ENCODE measurements around the gene TGM2.

DNA sequence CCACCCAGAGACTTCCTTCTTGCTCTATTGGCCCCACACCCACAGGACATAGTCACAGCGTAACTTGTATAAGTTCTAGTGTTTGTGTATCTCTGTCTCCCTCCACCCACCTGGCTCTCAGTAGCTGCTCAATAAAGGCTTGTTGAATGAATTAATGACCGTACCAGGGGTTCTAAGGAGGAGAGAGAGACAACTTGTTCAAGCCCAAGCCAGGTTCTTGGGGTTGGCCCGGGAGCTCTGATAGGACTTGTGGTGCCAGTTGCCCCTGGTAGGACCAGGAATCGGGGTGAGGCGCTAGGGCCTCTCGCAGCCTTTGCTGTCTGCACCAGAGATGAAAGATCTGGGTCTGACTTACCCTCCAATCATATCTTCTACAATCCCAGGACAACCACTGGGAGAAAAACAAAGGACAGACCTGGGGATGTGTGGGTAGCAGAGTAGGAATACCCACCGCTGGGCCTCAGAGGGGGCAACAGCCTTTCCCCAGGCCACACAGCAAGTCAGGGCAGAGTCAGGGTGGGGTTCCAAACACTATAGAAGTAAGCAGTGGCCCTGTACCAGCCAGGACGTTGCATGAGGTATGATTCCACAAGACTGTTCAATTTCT is 5.3 kb upstream of the TGM2 start:
- TF ChIP-seq EZH2 (optimal IDR thresholded peaks at IDR 0.05; ENCODE audit: low read depth, low read length) (no peak), EZH2phosphoT487 (IDR thresholded peaks at IDR 0.05; ENCODE audit: low read length) (no peak)
- TF ChIP-seq, protein P1, sequence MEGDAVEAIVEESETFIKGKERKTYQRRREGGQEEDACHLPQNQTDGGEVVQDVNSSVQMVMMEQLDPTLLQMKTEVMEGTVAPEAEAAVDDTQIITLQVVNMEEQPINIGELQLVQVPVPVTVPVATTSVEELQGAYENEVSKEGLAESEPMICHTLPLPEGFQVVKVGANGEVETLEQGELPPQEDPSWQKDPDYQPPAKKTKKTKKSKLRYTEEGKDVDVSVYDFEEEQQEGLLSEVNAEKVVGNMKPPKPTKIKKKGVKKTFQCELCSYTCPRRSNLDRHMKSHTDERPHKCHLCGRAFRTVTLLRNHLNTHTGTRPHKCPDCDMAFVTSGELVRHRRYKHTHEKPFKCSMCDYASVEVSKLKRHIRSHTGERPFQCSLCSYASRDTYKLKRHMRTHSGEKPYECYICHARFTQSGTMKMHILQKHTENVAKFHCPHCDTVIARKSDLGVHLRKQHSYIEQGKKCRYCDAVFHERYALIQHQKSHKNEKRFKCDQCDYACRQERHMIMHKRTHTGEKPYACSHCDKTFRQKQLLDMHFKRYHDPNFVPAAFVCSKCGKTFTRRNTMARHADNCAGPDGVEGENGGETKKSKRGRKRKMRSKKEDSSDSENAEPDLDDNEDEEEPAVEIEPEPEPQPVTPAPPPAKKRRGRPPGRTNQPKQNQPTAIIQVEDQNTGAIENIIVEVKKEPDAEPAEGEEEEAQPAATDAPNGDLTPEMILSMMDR (IDR thresholded peaks at IDR 0.05; ENCODE audit: low read length): no peak
